A673 (cell line): ENCODE measurements around the gene EIF1AX. TPM values are rescaled to one million over a fixed set of nuclear protein-coding genes. Genes with fewer than 3 reads are reported as not detected.

Source experiments
- BruUV-seq: library from RNA; stranded (reverse); fragments of 400-500 nt; replicated peaks from 2 replicates; lab custom pipeline; 2021; lab: Mats Ljungman, UMichigan
- CTCF ChIA-PET: fragments of 300-600 bp; sonication (Branson Sonifier 250); formaldehyde crosslinking; loops from one replicate; lab custom pipeline; 2022; ENCODE audit warnings: antibody characterized with exemption; lab: Charles Lee
- POLR2A ChIA-PET: fragments of 300-600 bp; sonication (Branson Sonifier 250); formaldehyde crosslinking; loops from one replicate; lab custom pipeline; 2022; ENCODE audit warnings: antibody characterized with exemption; ENCODE audit not compliant: low non-redundant PET; lab: Charles Lee
- DNase-seq: peaks from one replicate; pipeline ENCODE4 v3.0.0-alpha.2; 2015; ENCODE audit warnings: low spot score
- H3K27ac ChIP-seq: fragments of 200-600 bp; sonication (generic); 2 replicates; pipeline ENCODE4 v1.5.1; 2016; ENCODE audit warnings: mixed run types, low read depth, mild to moderate bottlenecking, mixed read lengths, antibody characterized with exemption, low read length; ENCODE audit not compliant: poor library complexity, severe bottlenecking
- H3K27me3 ChIP-seq: fragments of 200-600 bp; sonication (generic); replicated peaks from 2 replicates; pipeline ENCODE4 v1.6.1; 2017; ENCODE audit warnings: mixed run types, low read depth, mild to moderate bottlenecking, mixed read lengths, antibody characterized with exemption, low read length; ENCODE audit not compliant: insufficient read depth, poor library complexity
- H3K36me3 ChIP-seq: fragments of 200-600 bp; sonication (generic); 2 replicates; pipeline ENCODE4 v1.6.1; 2016; ENCODE audit warnings: mixed run types, mild to moderate bottlenecking, mixed read lengths, antibody characterized with exemption, low read length; ENCODE audit not compliant: insufficient read depth, poor library complexity, severe bottlenecking
- H3K4me1 ChIP-seq: fragments of 200-600 bp; sonication (generic); 2 replicates; pipeline ENCODE4 v1.6.1; 2017; ENCODE audit warnings: mixed run types, mild to moderate bottlenecking, mixed read lengths, antibody characterized with exemption, low read length; ENCODE audit not compliant: insufficient read depth, poor library complexity, severe bottlenecking
- H3K4me3 ChIP-seq: fragments of 200-600 bp; sonication (generic); 2 replicates; pipeline ENCODE4 v1.5.1; 2016; ENCODE audit warnings: low read depth, mixed run types, mild to moderate bottlenecking, mixed read lengths, low read length; ENCODE audit not compliant: poor library complexity, severe bottlenecking
- H3K9me3 ChIP-seq: fragments of 200-600 bp; sonication (generic); 2 replicates; pipeline ENCODE4 v1.6.1; 2016; ENCODE audit warnings: mixed run types, low read depth, mild to moderate bottlenecking, mixed read lengths, antibody characterized with exemption, low read length; ENCODE audit not compliant: poor library complexity, severe bottlenecking
- EZH2 ChIP-seq: fragments of 200-600 bp; sonication (generic); IDR thresholded peaks from 2 replicates; pipeline ENCODE4 v1.6.1; 2017; ENCODE audit warnings: borderline replicate concordance, low read depth, mild to moderate bottlenecking, mixed read lengths, antibody characterized with exemption, low read length; ENCODE audit not compliant: poor library complexity, severe bottlenecking
- intact Hi-C: fragments of 100-400 bp; cut with micrococcal nuclease; formaldehyde crosslinking; loops from one replicate; pipeline ENCODE4 v1.10.0; 2022; ENCODE audit not compliant: unreplicated experiment
- total RNA-seq: library from RNA; stranded (reverse); gene quantifications from 2 replicates; pipeline ENCODE4 v1.2.3, GENCODE V29; 2021
- TF ChIP-seq, protein P1 (sequence below): fragments of 300-800, 200-600 bp; sonication (generic); conservative IDR thresholded peaks from 2 replicates; pipeline ENCODE4 v1.5.1; 2017; ENCODE audit warnings: low read depth, mild to moderate bottlenecking, antibody characterized with exemption, low read length, moderate library complexity, mixed read lengths

Gene EIF1AX
- total RNA-seq, 1 experiment from 2014 or later = 184 TPM

DNA sequence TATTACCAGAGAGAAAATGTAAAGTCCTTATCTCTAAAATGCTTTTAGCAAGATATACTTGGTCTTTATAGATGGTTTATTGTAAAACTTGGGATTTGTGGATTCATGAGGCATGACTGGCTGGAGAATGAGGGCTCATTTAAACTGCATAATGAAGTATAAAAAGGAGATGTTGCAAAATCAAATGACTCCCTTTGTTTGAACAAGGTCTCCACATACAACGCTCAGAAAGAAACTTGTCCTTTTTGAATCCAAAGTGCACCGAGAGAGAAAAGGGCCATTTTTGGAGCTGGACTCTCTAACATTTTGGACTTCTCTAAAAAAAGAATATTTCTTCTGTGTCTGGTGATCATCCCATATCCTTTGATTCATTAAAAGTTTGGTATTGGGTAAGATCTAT lies 7.7 kb upstream of the EIF1AX start:
- H3K27me3 ChIP-seq = peaks cover 17% of the 10 kb centered on the region
- TF ChIP-seq EZH2 = no peak
- TF ChIP-seq, protein P1, sequence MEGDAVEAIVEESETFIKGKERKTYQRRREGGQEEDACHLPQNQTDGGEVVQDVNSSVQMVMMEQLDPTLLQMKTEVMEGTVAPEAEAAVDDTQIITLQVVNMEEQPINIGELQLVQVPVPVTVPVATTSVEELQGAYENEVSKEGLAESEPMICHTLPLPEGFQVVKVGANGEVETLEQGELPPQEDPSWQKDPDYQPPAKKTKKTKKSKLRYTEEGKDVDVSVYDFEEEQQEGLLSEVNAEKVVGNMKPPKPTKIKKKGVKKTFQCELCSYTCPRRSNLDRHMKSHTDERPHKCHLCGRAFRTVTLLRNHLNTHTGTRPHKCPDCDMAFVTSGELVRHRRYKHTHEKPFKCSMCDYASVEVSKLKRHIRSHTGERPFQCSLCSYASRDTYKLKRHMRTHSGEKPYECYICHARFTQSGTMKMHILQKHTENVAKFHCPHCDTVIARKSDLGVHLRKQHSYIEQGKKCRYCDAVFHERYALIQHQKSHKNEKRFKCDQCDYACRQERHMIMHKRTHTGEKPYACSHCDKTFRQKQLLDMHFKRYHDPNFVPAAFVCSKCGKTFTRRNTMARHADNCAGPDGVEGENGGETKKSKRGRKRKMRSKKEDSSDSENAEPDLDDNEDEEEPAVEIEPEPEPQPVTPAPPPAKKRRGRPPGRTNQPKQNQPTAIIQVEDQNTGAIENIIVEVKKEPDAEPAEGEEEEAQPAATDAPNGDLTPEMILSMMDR = no peak
- ChIA-PET CTCF (no interaction called here), POLR2A (no interaction called here)
- DNase-seq = no peak
- intact Hi-C loops = loop anchor here (10.0 kb wide), 1 partner anchor 295 kb away; no protein-coding TSS in a partner anchor
- H3K4me1 ChIP-seq = no peaks in the 10 kb centered on the region
- H3K36me3 ChIP-seq = no peaks in the 10 kb centered on the region
- no peak overlapping the region for H3K27ac ChIP-seq
- H3K4me3 ChIP-seq = no peak overlapping the region
- H3K9me3 ChIP-seq = no peaks in the 10 kb centered on the region
- BruUV-seq = no TSS peak

DNA sequence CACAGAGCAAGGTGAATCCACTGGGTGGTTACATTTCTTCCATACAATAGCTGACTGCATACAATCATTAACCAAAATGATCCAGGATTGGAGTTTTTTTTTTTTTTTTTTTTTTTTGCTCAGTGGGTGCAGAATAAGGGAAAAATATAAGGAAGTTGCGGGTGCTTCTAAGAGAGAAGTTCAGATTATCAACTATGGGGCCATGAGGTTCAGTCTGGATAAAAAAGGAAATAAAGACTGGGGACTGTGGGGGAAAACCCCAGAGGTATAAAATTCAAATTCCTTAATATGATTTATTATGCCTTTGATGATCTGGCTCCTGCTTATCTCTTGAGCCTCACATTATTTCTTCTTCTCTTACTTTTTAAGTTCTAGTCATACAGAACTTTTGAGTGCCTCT lies 5.9 kb upstream of the EIF1AX start:
- no TSS peak for BruUV-seq
- peaks cover 12% of the 10 kb centered on the region for H3K27me3 ChIP-seq
- no peaks in the 10 kb centered on the region for H3K4me1 ChIP-seq
- CTCF ChIA-PET = no interaction called here
- intact Hi-C loops = loop anchor here (10.0 kb wide), 1 partner anchor 297 kb away; no protein-coding TSS in a partner anchor
- DNase-seq = no peak
- H3K4me3 ChIP-seq = no peak overlapping the region
- no peaks in the 10 kb centered on the region for H3K9me3 ChIP-seq
- POLR2A ChIA-PET = interaction anchor here (0.6 kb wide), 1 partner anchor 13 kb away, joined by 3 read pairs; no protein-coding TSS in a partner anchor
- no peak overlapping the region for H3K27ac ChIP-seq
- H3K36me3 ChIP-seq = no peaks in the 10 kb centered on the region
- TF ChIP-seq EZH2 = no peak
- TF ChIP-seq, protein P1 = no peak

DNA sequence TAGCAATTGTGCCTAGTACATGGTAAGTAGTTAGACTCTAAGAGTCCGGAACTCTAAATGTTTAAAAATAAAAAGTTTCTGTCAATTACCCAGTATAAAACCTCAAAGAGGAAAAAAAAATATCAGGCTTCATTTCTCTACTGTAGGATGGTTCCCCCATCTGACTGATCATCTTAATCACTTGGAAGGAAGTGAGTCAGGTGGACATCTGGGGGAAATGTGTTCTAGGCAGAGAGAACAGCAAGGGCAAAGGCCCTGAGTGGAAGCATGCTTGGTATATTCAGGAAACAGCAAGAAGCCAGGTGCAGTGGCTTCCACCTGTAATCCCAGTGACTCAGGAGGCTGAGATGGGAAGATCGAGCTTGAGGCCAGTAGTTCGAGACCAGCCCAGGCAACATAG lies 2.9 kb upstream of the EIF1AX start:
- no TSS peak for BruUV-seq
- H3K4me3 ChIP-seq = no peak overlapping the region
- H3K36me3 ChIP-seq = peaks cover under 1% of the 10 kb centered on the region
- no peak for DNase-seq
- peaks cover 5% of the 10 kb centered on the region for H3K4me1 ChIP-seq
- H3K9me3 ChIP-seq = no peaks in the 10 kb centered on the region
- POLR2A ChIA-PET = no interaction called here
- no peak overlapping the region for H3K27ac ChIP-seq
- intact Hi-C loops = loop anchor here (10.0 kb wide), 1 partner anchor 300 kb away; no protein-coding TSS in a partner anchor
- CTCF ChIA-PET = no interaction called here
- no peak for TF ChIP-seq EZH2
- TF ChIP-seq, protein P1 = no peak
- no peaks in the 10 kb centered on the region for H3K27me3 ChIP-seq
